WTC11 (cell line): ENCODE data around the gene SFXN1.

ENCODE experiments used
- ATF1 ChIP-seq: sonication (generic); formaldehyde crosslinking; IDR thresholded peaks from 2 replicates; pipeline ENCODE4 v1.8.1; 2023; ENCODE audit warnings: mild to moderate bottlenecking, moderate library complexity, missing genetic modification reagents
- ATF3 ChIP-seq: sonication (generic); formaldehyde crosslinking; conservative IDR thresholded peaks from 2 replicates; pipeline ENCODE4 v1.8.1; 2022; ENCODE audit warnings: mild to moderate bottlenecking, missing genetic modification reagents
- CREM ChIP-seq: sonication (generic); formaldehyde crosslinking; IDR thresholded peaks from 2 replicates; pipeline ENCODE4 v1.8.1; 2022; ENCODE audit warnings: mild to moderate bottlenecking, missing genetic modification reagents, moderate library complexity
- CTCF ChIP-seq: fragments of 200-600 bp; IDR thresholded peaks from 2 replicates; pipeline ENCODE4 v1.8.0; 2022; ENCODE audit warnings: antibody characterized with exemption
- E2F5 ChIP-seq: sonication (generic); formaldehyde crosslinking; IDR thresholded peaks from 2 replicates; pipeline ENCODE4 v1.8.1; 2022; ENCODE audit warnings: mild to moderate bottlenecking, moderate library complexity, missing genetic modification reagents
- MAX ChIP-seq: sonication (generic); formaldehyde crosslinking; IDR thresholded peaks from 2 replicates; pipeline ENCODE4 v1.8.0; 2022; ENCODE audit warnings: mild to moderate bottlenecking, missing genetic modification reagents
- NFE2L1 ChIP-seq: sonication (generic); formaldehyde crosslinking; IDR thresholded peaks from 2 replicates; pipeline ENCODE4 v1.8.1; 2023; ENCODE audit warnings: missing genetic modification reagents
- NFYB ChIP-seq: sonication (generic); formaldehyde crosslinking; conservative IDR thresholded peaks from 2 replicates; pipeline ENCODE4 v1.8.0; 2022; ENCODE audit warnings: low read depth, missing genetic modification reagents
- PRDM15 ChIP-seq: sonication (generic); formaldehyde crosslinking; IDR thresholded peaks from 2 replicates; pipeline ENCODE4 v1.8.0; 2022; ENCODE audit warnings: missing genetic modification reagents
- SP1 ChIP-seq: sonication (generic); formaldehyde crosslinking; conservative IDR thresholded peaks from 2 replicates; pipeline ENCODE4 v1.8.1; 2022; ENCODE audit warnings: missing genetic modification reagents
- STAT6 ChIP-seq: sonication (generic); formaldehyde crosslinking; conservative IDR thresholded peaks from 2 replicates; pipeline ENCODE4 v1.8.1; 2023; ENCODE audit warnings: mild to moderate bottlenecking, low read depth, missing genetic modification reagents, moderate library complexity
- TP53 ChIP-seq: sonication (generic); formaldehyde crosslinking; IDR thresholded peaks from 2 replicates; pipeline ENCODE4 v1.8.1; 2023; ENCODE audit warnings: mild to moderate bottlenecking, missing genetic modification reagents
- USF2 ChIP-seq: sonication (generic); formaldehyde crosslinking; IDR thresholded peaks from 2 replicates; pipeline ENCODE4 v1.8.1; 2023; ENCODE audit warnings: mild to moderate bottlenecking, missing genetic modification reagents, moderate library complexity

GRCh38 chr5:175560011-175560410, 81.7 kb downstream of the SFXN1 start:
- no peak for TF ChIP-seq CTCF
- no peak for TF ChIP-seq ATF3 (CRISPR knock-in tag)
- no peak for TF ChIP-seq E2F5
- TF ChIP-seq NFE2L1, result no peak
- no peak for TF ChIP-seq SP1 (CRISPR knock-in tag)
- TF ChIP-seq NFYB, result no peak
- TF ChIP-seq STAT6 (CRISPR knock-in tag), result no peak
- no peak for TF ChIP-seq TP53 (CRISPR knock-in tag)
- no peak for TF ChIP-seq USF2 (CRISPR knock-in tag)
- no peak for TF ChIP-seq PRDM15
- TF ChIP-seq MAX (CRISPR knock-in tag), result no peak
- no peak for TF ChIP-seq CREM
- no peak for TF ChIP-seq ATF1 (CRISPR knock-in tag)
